KMS-11 (cell line): ENCODE results near the gene SPTB.

ENCODE experiments used
- H2AFZ ChIP-seq: fragments of 200-600 bp; sonication (generic); 2 replicates; pipeline ENCODE4 v1.6.1; 2016; ENCODE audit warnings: antibody characterized with exemption, mixed run types, low read depth
- H3K27ac ChIP-seq: fragments of 200-600 bp; sonication (generic); 2 replicates; pipeline ENCODE4 v1.6.1; 2016; ENCODE audit warnings: mild to moderate bottlenecking, mixed run types
- H3K27me3 ChIP-seq: fragments of 200-600 bp; sonication (generic); 2 replicates; pipeline ENCODE4 v1.6.1; 2017; ENCODE audit warnings: mild to moderate bottlenecking, low read depth, mixed run types, moderate library complexity; ENCODE audit not compliant: insufficient read depth
- H3K36me3 ChIP-seq: fragments of 200-600 bp; sonication (generic); 2 replicates; pipeline ENCODE4 v1.6.1; 2017; ENCODE audit warnings: mild to moderate bottlenecking, mixed run types; ENCODE audit not compliant: insufficient read depth
- H3K4me1 ChIP-seq: fragments of 200-600 bp; sonication (generic); 2 replicates; pipeline ENCODE4 v1.6.1; 2016; ENCODE audit warnings: mild to moderate bottlenecking, low read depth, mixed run types; ENCODE audit not compliant: poor library complexity, severe bottlenecking
- H3K4me2 ChIP-seq: fragments of 200-600 bp; sonication (generic); 2 replicates; pipeline ENCODE4 v1.7.0; 2016; ENCODE audit warnings: mild to moderate bottlenecking, mixed run types
- H3K4me3 ChIP-seq: fragments of 200-600 bp; sonication (generic); IDR thresholded peaks from 2 replicates; pipeline ENCODE4 v1.6.1; 2017; ENCODE audit warnings: low read depth, low read length, mixed read lengths; ENCODE audit not compliant: insufficient read depth
- H3K79me2 ChIP-seq: fragments of 200-600 bp; sonication (generic); 2 replicates; pipeline ENCODE4 v1.6.1; 2016; ENCODE audit warnings: low read depth, mixed run types; ENCODE audit not compliant: insufficient read depth
- H3K9ac ChIP-seq: fragments of 200-600 bp; sonication (generic); 2 replicates; pipeline ENCODE4 v1.6.1; 2016; ENCODE audit warnings: mild to moderate bottlenecking, mixed run types
- H4K20me1 ChIP-seq: fragments of 200-600 bp; sonication (generic); 2 replicates; pipeline ENCODE4 v1.6.1; 2016; ENCODE audit warnings: mild to moderate bottlenecking, mixed run types; ENCODE audit not compliant: insufficient read depth
- TF ChIP-seq, protein P1 (sequence below): fragments of 200-600 bp; sonication (generic); conservative IDR thresholded peaks from 2 replicates; pipeline ENCODE4 v1.6.1; 2017; ENCODE audit warnings: low read depth, mild to moderate bottlenecking, antibody characterized with exemption, low read length, moderate library complexity, mixed read lengths

The SPTB gene

DNA sequence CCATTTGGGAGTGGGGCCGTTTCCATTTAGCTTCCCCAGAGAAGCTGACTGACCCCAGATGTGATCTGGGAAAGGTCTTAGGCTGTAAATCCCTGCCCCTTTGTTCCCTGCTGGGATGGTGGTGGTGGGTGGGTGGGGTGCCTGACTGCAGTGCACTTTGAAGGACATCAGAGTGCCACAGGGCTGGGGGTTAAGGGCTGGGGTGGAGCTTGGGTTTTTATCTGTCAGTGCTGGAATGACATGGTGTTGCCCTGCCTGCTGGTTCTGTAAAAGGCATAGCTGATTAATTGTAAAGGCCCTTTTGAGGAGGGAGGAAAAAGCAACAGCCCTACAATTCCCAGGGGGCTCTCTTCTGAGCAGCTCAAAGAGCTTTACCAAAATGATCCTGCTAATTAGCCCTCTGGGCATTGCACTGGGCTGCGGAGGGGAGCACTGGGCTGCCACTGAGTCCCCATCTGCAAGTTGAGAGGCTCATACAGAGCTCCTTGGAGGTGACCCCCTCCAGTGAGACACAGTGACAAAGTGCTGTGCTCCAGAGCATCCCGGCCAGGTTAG lies 154.4 kb downstream of the SPTB start:
- H3K9ac ChIP-seq, result no peak overlapping the region
- no peak overlapping the region for H3K4me3 ChIP-seq
- no peak overlapping the region for H3K4me2 ChIP-seq
- H3K27me3 ChIP-seq, result no peaks in the 10 kb centered on the region
- no peaks in the 10 kb centered on the region for H3K79me2 ChIP-seq
- H3K27ac ChIP-seq, result no peak overlapping the region
- H2AFZ ChIP-seq, result no peak overlapping the region
- H4K20me1 ChIP-seq, result no peaks in the 10 kb centered on the region
- peaks cover 22% of the 10 kb centered on the region for H3K4me1 ChIP-seq
- no peaks in the 10 kb centered on the region for H3K36me3 ChIP-seq
- TF ChIP-seq, protein P1, sequence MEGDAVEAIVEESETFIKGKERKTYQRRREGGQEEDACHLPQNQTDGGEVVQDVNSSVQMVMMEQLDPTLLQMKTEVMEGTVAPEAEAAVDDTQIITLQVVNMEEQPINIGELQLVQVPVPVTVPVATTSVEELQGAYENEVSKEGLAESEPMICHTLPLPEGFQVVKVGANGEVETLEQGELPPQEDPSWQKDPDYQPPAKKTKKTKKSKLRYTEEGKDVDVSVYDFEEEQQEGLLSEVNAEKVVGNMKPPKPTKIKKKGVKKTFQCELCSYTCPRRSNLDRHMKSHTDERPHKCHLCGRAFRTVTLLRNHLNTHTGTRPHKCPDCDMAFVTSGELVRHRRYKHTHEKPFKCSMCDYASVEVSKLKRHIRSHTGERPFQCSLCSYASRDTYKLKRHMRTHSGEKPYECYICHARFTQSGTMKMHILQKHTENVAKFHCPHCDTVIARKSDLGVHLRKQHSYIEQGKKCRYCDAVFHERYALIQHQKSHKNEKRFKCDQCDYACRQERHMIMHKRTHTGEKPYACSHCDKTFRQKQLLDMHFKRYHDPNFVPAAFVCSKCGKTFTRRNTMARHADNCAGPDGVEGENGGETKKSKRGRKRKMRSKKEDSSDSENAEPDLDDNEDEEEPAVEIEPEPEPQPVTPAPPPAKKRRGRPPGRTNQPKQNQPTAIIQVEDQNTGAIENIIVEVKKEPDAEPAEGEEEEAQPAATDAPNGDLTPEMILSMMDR, result no peak

DNA sequence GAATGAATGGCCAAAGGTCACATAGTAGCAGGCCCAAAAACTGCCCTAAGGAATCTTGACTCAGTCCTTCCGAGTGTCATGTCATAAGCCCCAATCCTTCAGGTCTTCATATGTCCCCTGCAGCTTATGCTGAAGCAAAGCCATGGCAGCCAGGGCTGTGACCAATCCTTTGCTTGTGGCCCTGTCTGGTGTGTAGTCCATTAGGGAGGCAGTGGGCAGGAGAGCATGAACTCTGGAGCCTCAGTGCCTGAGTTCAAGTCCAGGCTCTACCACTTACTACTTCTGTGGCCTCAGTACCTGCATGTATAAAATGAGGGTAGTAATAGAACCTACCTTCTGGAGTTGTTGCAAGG lies 155.2 kb downstream of the SPTB start:
- no peaks in the 10 kb centered on the region for H3K36me3 ChIP-seq
- no peak overlapping the region for H3K9ac ChIP-seq
- H3K79me2 ChIP-seq, result no peaks in the 10 kb centered on the region
- H2AFZ ChIP-seq, result no peak overlapping the region
- no peak overlapping the region for H3K27ac ChIP-seq
- no peak overlapping the region for H3K4me3 ChIP-seq
- H4K20me1 ChIP-seq, result no peaks in the 10 kb centered on the region
- no peak overlapping the region for H3K4me2 ChIP-seq
- TF ChIP-seq, protein P1, result no peak
- H3K27me3 ChIP-seq, result no peaks in the 10 kb centered on the region
- peaks cover 22% of the 10 kb centered on the region for H3K4me1 ChIP-seq

DNA sequence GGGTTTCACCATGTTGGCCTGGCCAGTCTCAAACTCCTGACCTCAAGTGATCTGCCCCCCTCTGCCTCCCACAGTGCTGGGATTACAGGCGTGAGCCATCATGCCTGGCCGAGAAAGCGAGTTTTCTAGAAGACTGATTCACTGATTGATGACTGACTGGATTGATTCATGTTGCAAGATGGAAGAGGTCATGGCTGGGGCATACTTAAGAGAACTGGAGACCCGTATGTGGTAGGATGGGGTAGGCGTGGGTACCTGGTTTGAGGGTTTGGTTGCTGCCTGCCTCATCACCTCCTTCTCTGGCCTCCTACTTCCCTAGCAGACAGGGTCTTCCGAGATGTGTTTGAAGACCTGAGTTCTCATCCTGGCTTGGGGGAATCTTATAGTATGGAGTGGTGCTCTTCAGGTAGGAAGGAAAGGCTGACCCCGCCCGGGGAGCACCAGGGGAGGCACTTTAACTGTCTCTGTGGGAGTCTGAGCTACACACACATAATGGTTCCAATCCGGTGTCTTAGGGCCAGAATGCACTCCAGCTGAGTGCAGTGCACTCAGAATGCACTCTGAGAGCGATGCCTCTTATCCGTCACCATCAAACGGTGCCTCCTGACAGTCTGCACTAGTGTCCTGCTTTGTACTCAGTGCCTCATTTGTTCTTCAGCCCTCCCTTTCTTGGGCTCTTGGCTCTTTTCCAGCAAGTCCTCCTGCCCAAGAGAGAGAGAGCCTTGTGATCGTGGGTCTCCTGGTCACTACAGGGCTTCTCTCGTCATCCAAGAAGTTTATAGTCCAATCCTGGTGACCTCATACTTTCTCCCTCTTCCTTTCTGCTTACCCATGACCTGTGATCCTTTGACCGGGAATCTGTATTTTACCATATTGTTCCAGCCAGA lies 155.8 kb downstream of the SPTB start:
- no peaks in the 10 kb centered on the region for H3K27me3 ChIP-seq
- no peak overlapping the region for H3K9ac ChIP-seq
- H3K27ac ChIP-seq, result no peak overlapping the region
- H3K4me3 ChIP-seq, result no peak overlapping the region
- no peak overlapping the region for H2AFZ ChIP-seq
- H4K20me1 ChIP-seq, result no peaks in the 10 kb centered on the region
- no peaks in the 10 kb centered on the region for H3K79me2 ChIP-seq
- no peak overlapping the region for H3K4me2 ChIP-seq
- TF ChIP-seq, protein P1, result no peak
- H3K4me1 ChIP-seq, result peaks cover 22% of the 10 kb centered on the region
- H3K36me3 ChIP-seq, result no peaks in the 10 kb centered on the region

DNA sequence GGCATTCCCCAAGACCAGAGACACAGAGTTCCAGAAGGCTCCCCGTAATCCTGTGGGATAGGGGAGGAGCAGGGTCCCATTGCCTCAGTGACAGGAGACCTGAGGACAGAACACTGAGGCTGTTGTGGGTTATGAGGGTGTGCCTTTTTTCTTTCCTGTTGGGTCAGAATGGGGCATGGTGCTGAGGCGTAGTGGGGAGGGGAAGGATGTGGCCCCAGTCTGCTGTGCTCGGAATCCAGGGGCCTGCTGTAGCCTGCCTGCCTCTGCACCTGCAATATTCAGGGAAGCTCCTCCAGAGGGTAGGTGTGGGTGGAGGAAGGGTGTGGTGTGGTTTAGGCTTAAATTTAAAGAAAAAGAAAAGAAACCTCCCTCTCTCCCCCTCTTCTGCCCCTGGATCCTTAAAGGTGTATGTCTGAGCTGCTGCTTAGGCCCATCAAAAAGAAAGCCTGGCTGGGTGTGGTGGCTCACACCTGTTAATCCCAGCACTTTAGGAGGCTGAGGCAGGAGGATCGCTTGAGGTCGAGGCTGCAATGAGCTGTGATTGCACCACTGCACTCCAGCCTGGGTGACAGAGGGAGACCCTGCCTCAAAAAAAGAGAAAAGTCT lies 156.8 kb downstream of the SPTB start:
- Histone ChIP-seq H2AFZ (no peak overlapping the region), H3K4me1 (peaks cover 22% of the 10 kb centered on the region), H3K79me2 (no peaks in the 10 kb centered on the region), H3K4me2 (no peak overlapping the region), H3K27ac (no peak overlapping the region), H3K4me3 (no peak overlapping the region), H3K27me3 (no peaks in the 10 kb centered on the region), H4K20me1 (no peaks in the 10 kb centered on the region), H3K36me3 (no peaks in the 10 kb centered on the region), H3K9ac (no peak overlapping the region)
- TF ChIP-seq, protein P1, result no peak
